Vagina (tissue), 2 donors: Measurements from ENCODE around the gene ASH1L. TPM values are rescaled to one million over a fixed set of nuclear protein-coding genes. Genes with fewer than 3 reads are reported as not detected.
"Not testable (repeated sequence)": the region's sequence is repeated elsewhere in the genome, so short reads cannot be mapped to it uniquely, and the experiment has no call there.

Experiments
- DNase-seq, 2 donors: peaks; one replicate each; pipeline ENCODE4 v3.0.0-alpha.2; 2017; ENCODE audit errors: extremely low spot score in 2 of 2
- H3K27ac ChIP-seq: fragments of 200-600 bp; sonication (generic); one replicate; pipeline ENCODE4 v1.5.1; 2019
- H3K27me3 ChIP-seq: fragments of 200-600 bp; sonication (generic); one replicate; pipeline ENCODE4 v1.5.1; 2019
- H3K36me3 ChIP-seq, 2 donors: fragments of 200-600 bp; sonication (generic); one replicate each; pipeline ENCODE4 v1.5.1; 2017 to 2019
- H3K4me1 ChIP-seq: fragments of 200-600 bp; sonication (generic); one replicate; pipeline ENCODE4 v1.5.1; 2019
- H3K4me3 ChIP-seq, 2 donors: fragments of 200-600 bp; sonication (generic); 1 replicate in 1 of 2; 2 replicates in 1 of 2; pipeline ENCODE4 v1.5.1; 2016 to 2019
- H3K9me3 ChIP-seq: fragments of 200-600 bp; sonication (generic); one replicate; pipeline ENCODE4 v1.5.1; 2019
- POLR2A ChIP-seq, 2 donors: fragments of 450-650 bp; IDR thresholded peaks; one replicate each; pipeline ENCODE4 v1.6.1; 2017; ENCODE audit warnings: antibody characterized with exemption in 2 of 2, mild to moderate bottlenecking in 2 of 2, moderate library complexity in 2 of 2
- POLR2AphosphoS5 ChIP-seq, 2 donors: sonication (generic); formaldehyde crosslinking; IDR thresholded peaks; one replicate each; pipeline ENCODE4 v1.9.0; 2017; ENCODE audit warnings: antibody characterized with exemption in 2 of 2, mild to moderate bottlenecking in 2 of 2, low read depth in 1 of 2; ENCODE audit not compliant: insufficient read depth in 1 of 2
- intact Hi-C: fragments of 100-400 bp; cut with DNase I; formaldehyde crosslinking; loops from one replicate; pipeline ENCODE4 v1.15.1; 2023
- total RNA-seq: library from RNA; depleted of rRNA; stranded (reverse); fragments of >200 nt; gene quantifications from one replicate; pipeline ENCODE4 v1.2.3, GENCODE V29; 2016
- TF ChIP-seq, protein P1 (sequence below), 3 experiments: fragments of 450-650 bp in 2 of 3; fragments of 200-600 bp in 1 of 3; sonication (generic) in 1 of 3; IDR thresholded peaks; one replicate each; pipeline ENCODE4 v1.5.1; 2017 to 2019; ENCODE audit warnings: antibody characterized with exemption in 3 of 3, mild to moderate bottlenecking in 2 of 3, moderate library complexity in 2 of 3

Gene ASH1L
- total RNA-seq, 1 donor from 2014 or later: 74.9 TPM

DNA sequence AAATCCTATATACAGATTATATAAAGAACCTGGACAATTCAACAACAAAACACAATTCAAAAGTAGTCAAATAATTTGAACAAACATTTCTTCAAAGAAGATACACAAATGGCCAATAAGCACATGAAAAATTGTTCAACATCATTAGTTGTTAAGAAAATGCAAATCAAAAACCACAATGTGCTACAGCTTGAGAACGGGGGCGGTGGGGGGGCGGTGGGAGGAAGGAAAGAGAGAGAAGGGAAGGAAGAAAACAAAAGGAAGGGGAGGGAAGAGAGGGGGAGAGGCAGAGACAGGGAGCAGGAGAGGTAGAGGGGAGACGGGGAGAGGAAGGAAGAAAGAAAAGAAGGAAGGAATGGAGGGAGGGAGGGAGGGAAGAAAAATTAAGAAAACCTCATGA lies 44.1 kb downstream of the ASH1L start:
- Histone ChIP-seq H3K4me1 (peaks cover 28% of the 10 kb centered on the region), H3K27ac (no peak overlapping the region), H3K36me3 (peaks cover 0 to 9% of the 10 kb centered on the region in 2 donors), H3K4me3 (no peak overlapping the region), H3K9me3 (no peaks in the 10 kb centered on the region), H3K27me3 (no peaks in the 10 kb centered on the region)
- TF ChIP-seq POLR2A (IDR thresholded peaks at IDR 0.05) (no peak), POLR2AphosphoS5 (IDR thresholded peaks at IDR 0.05; ENCODE audit: insufficient read depth in 1 of 2, low read depth in 1 of 2) (no peak)
- TF ChIP-seq, protein P1, sequence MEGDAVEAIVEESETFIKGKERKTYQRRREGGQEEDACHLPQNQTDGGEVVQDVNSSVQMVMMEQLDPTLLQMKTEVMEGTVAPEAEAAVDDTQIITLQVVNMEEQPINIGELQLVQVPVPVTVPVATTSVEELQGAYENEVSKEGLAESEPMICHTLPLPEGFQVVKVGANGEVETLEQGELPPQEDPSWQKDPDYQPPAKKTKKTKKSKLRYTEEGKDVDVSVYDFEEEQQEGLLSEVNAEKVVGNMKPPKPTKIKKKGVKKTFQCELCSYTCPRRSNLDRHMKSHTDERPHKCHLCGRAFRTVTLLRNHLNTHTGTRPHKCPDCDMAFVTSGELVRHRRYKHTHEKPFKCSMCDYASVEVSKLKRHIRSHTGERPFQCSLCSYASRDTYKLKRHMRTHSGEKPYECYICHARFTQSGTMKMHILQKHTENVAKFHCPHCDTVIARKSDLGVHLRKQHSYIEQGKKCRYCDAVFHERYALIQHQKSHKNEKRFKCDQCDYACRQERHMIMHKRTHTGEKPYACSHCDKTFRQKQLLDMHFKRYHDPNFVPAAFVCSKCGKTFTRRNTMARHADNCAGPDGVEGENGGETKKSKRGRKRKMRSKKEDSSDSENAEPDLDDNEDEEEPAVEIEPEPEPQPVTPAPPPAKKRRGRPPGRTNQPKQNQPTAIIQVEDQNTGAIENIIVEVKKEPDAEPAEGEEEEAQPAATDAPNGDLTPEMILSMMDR (IDR thresholded peaks at IDR 0.05): no peak
- DNase-seq: no peak
- intact Hi-C loops: no loop called here

DNA sequence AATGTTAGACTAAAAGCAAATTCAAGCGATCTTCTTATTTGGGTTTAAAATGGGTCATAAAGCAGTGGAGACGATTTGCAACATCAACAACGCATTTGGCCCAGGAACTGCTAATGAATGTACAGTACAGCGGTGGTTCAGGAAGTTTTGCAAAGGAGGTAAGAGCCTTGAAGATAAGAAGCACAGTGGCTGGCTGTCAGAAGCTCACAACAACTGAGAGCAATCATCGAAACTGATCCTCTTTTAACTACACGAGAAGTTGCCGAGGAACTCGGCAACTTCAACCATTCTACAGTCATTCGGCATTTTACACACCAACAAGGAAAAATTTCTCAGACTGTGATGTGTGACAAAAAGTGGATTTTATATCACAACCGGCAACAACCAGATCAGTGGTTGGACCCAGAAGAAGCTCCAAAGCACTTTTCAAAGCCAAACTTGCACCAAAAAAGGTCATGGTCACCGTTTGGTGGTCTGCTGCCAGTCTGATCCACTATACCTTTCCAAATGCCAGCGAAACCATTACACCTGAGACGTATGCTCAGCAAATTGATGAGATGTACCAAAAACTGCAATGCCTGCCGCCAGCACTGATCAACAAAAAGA lies 47.9 kb downstream of the ASH1L start:
- Histone ChIP-seq H3K9me3 (no peaks in the 10 kb centered on the region), H3K4me3 (no peak overlapping the region), H3K36me3 (peaks cover 0 to 4% of the 10 kb centered on the region in 2 donors), H3K27ac (no peak overlapping the region), H3K4me1 (peaks cover 13% of the 10 kb centered on the region), H3K27me3 (no peaks in the 10 kb centered on the region)
- TF ChIP-seq POLR2AphosphoS5 (IDR thresholded peaks at IDR 0.05; ENCODE audit: insufficient read depth in 1 of 2, low read depth in 1 of 2) (no peak), POLR2A (IDR thresholded peaks at IDR 0.05) (no peak)
- TF ChIP-seq, protein P1 (IDR thresholded peaks at IDR 0.05): no peak
- no peak for DNase-seq
- intact Hi-C loops: no loop called here

DNA sequence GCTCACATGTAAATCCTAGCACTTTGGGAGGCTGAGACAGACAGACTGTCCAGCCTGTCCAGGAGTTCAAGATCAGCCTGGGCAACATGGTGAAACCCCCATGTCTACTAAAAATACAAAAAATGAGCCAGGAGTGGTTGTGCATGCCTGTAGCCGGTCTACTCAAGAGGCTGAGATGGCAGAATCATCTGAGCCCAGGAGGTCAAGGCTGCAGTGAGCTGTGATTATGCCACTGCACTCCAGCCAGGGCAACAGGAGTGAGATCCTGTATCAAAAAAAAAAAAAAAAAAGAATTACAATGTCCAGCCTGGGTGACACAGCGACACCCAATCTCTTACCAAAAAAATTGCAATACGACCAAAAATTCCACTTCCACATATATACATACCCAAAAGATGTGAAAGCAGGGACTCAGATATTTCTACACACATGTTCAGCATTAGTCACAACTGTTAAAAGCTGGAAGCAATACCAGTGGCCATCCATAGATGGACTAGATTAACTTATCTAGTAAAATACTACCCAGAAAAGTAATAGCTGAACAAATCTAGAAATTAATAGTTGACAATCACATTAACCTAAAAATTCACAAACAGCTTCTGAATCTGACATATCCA lies 49.2 kb downstream of the ASH1L start:
- intact Hi-C loops: no loop called here
- no peak overlapping the region for H3K27ac ChIP-seq
- no peaks in the 10 kb centered on the region for H3K9me3 ChIP-seq
- TF ChIP-seq, protein P1 (IDR thresholded peaks at IDR 0.05): no peak
- TF ChIP-seq POLR2A (IDR thresholded peaks at IDR 0.05) (no peak), POLR2AphosphoS5 (IDR thresholded peaks at IDR 0.05; ENCODE audit: insufficient read depth in 1 of 2, low read depth in 1 of 2) (no peak)
- no peaks in the 10 kb centered on the region for H3K27me3 ChIP-seq
- no peaks in the 10 kb centered on the region for H3K36me3 ChIP-seq
- no peak overlapping the region for H3K4me3 ChIP-seq
- H3K4me1 ChIP-seq: peaks cover 18% of the 10 kb centered on the region
- no peak for DNase-seq

DNA sequence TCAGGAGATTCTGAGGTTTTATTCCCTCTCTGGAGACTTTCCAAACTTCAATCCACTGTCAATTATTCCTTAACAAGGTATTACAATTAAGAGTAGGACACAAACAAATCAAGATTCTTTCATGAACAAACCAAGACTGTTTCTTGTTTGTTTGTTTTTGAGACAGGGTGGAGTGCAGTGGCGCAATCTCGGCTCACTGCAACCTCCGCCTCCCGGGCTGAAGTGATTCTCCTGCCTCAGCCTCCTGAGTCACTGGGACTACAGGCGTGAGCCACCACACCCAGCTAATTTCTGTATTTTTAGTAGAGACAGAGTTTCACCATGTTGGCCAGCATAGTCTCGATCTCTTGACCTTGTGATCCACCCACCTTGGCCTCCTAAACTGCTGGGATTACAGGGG lies 51.2 kb downstream of the ASH1L start:
- H3K27ac ChIP-seq, H3K4me3 ChIP-seq, H3K27me3 ChIP-seq, DNase-seq, intact Hi-C loops, H3K9me3 ChIP-seq, H3K36me3 ChIP-seq: not testable (repeated sequence)
- H3K4me1 ChIP-seq: peaks cover 33% of the 10 kb centered on the region

DNA sequence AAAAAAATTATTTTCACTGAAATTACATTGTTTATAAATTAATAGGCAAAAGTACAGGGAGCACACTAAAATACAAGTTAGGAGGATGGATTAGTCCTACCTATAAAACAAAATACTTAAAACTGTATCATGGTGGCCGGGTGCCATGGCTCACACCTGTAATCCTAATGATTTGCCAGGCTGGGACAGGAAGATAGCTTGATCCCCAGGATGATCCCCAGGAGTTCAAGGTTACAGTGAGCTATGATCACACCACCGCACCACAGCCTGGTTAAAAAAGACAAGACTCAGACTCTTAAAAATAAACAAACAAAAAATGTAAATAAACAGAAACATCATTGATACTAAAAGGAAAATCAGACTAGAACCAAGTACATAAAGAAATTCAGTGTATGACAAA lies 53.5 kb downstream of the ASH1L start:
- Histone ChIP-seq H3K4me1 (peaks cover 38% of the 10 kb centered on the region), H3K27me3 (no peaks in the 10 kb centered on the region), H3K27ac (no peak overlapping the region), H3K9me3 (no peaks in the 10 kb centered on the region), H3K4me3 (no peak overlapping the region), H3K36me3 (no peaks in the 10 kb centered on the region)
- TF ChIP-seq, protein P1 (IDR thresholded peaks at IDR 0.05): no peak
- no peak for TF ChIP-seq POLR2AphosphoS5 (IDR thresholded peaks at IDR 0.05; ENCODE audit: insufficient read depth in 1 of 2, low read depth in 1 of 2)
- no peak for TF ChIP-seq POLR2A (IDR thresholded peaks at IDR 0.05)
- intact Hi-C loops: no loop called here
- DNase-seq: no peak
